GM19238 (cell line): ENCODE measurements around the gene IL25.

ENCODE experiments used
- DNase-seq: peaks from one replicate; pipeline ENCODE4 v3.0.0; 2011; ENCODE audit warnings: low spot score; ENCODE audit not compliant: insufficient read length

IL25 gene

DNA sequence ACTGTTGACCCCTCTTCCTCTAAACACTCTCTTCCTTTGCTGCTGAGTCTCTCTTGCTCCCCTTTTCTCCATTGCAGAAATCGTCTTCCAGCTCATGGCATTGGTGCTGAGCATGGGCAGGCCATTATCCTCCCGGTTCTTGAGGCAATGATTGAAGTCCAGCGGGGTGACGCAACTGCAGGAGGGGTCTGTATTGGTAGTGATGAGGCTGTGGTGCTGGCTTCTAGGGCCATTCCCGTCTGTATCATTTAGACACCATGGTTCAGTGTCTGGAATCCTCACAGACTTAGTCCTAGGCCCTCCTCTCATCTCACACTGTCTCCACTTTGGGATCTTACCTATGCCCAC lies 19.2 kb upstream of the IL25 start:
- DNase-seq: no peak

DNA sequence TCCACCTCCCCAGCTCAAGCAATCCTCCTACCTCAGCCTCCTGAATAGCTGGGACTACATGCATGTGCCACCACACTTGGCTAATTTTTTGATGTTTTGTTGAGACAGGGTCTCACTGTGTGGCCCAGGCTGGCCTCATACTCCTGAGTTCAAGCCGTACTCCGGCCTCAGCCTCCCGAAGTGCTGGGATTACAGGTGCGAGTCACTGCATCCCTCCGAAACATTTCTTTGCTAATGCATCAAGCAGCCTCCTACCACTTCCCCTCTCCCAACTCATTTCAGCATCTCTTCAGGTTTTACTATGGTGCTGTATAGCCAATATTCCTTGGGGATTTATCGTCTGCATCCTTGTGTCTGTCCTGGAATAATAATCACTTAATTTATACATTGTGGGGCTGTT lies 17.6 kb upstream of the IL25 start:
- DNase-seq: no peak

DNA sequence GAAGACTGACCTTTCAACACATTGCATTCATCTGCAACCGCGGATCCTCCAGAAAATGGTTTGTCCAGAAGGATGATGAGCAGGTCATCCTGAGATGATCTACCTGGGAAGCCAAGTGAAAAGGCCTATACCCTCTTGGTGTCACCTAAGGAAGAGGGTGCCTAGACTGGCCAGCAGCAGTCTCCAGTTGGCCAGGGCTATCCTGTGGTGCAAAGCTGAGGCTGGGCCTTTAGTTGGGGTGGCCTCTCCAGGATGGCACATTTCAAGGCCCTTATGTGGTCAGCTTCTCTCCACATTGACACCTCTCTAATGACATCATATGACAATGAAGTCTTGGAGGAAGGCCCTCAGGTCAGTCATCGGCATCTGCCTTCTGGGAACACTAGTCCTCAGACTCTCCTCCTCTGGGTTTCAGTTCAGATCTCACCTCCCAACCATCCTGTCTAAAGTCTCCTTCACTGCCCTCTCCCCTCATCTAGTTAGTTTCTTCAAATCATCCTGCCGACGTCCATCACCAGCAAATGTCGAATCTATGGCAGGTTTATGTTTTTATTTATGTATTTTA lies 16.7 kb upstream of the IL25 start:
- DNase-seq: no peak

DNA sequence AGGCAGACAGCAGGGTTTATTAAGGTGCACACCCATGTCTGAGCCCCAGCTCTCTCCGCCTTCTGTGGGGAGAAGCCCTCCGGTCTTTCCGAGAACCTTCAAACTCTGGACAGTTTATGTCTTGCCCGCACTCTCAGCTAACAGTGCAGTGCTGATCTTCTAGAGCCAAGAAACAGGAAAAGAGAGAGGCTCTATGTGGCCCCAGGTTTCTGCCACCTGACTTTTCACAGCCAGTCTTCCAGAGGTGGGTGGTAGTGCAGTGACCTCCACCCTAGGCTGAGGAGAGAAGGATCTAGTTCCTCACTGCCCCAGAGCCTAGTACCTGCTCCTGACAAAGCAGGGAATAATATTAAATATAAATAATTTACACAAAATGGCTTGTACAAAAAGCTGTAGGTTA lies 15.9 kb upstream of the IL25 start:
- no peak for DNase-seq

DNA sequence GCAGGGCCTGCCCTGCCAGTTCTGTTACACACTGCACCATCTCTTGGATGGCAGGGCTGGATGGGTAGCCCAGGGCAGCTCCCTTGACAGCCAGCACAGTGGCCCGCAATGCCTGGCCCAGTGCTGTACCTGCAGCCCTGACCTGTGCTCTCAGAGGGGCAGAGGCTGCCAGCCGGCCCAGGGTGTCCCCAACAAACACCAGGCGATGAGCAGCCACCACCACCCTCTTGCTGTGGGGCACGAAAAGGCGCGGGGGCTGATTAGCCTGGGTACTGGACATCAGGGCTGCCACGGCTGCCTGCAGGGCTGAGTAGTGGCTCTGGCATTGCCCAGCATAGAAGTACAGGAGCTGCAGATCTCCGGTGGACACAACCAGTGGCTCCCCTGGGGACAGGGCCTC lies 15.3 kb upstream of the IL25 start:
- DNase-seq: no peak

DNA sequence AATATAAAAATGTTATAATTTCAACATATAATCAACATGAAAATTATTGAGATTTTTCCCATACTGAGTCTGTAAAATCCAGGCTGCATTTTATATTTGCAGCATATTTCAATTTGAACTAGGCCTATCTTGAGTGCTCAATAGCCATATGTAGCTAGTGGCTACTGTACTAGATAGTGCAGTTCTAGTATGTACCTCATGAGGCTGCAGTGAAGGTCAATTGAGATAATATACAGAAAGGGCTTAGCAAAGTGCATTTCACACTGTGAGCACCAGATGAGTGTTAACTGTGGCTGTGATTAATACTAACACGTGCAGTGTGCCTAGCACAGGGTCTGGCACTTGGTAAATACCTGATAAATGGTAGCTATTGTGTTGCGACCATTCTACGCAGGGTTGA lies 14.6 kb upstream of the IL25 start:
- DNase-seq: no peak

DNA sequence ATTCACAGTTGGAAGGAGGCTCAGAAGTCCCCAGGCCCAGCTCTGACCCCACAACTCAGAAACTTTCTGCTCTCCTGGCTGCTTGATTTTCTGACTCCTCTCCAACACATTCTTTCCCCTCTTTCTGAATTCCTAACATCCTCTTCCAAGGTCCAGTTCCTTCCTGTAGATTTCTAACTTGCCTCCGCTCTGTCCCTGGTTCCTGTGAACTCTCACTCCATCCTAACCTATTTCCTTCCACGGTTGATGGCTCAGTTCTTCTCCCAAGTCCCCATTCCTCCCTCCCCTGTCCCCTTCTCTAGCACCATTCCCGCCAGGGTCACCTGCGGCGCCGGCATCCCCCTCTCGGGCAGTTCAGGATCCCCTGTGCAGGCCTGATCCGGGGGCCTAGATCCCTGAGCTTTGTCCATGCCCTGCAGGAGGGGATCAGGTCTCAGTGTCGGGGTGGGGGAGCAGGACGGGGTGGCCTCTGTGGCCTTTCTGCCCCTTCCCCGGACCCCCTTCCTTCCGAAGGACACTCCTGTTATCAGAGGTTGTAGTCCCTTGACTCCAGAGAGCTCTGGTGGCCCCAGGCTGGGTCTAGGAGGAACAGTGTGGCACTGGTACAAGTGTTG lies 13.9 kb upstream of the IL25 start:
- no peak for DNase-seq

DNA sequence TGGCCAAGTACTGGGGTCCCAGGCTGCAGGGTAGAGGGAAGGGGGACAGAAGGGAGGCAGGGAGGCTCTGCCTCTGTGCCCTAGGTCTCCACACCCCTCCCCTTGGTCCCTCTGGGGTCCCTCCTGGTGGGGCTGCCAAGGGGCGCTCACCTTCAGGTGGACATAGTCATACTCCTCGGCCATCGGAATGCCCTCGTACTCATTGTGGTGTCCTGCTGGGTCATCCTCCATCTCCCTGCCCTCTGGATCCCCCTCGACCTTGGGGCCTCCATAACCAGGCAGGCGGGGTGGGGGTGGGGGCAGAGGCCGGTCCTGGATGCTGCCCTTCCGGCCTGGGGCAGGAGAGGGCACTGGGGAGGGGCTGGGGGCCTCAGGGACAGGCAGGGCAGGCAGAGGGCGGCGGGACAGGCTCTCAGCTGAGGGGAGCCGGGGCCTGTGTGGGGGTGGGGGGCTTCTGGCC lies 13.4 kb upstream of the IL25 start:
- DNase-seq: no peak

DNA sequence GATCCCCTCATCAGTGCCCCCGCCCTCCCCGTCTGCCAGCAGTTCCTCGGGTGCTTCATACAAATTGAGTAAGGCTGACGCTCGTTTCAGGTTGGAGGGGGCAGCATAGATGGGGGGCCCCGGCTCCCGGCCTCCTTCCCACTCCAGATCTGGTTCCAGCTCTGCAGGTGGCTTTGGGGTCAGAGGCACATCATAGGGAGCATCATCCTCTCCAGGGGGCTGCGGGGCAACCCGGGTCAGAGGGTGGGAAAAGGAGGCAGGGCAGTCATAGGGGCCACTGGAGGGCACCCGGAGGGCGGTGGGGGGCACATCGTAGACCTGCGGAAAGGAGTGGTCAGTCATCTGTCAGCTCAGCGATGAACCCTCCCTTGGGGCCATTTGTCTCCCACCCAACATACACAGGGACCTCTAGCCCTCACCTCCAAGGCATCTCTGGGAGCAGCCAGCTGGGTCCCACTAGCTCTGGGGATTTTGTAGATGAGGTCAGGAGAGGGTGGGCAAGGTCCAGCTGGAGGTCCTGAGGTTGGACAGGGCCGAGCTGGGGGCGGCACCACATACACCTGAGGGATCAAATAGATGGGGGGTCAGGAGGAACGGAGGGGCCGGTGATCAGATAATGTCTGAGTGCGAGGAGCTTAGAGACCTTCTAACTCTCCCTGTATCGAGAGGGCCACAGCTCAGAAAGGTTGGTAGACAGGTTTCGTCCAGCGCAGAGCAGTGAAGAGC lies 12.7 kb upstream of the IL25 start:
- DNase-seq: no peak

DNA sequence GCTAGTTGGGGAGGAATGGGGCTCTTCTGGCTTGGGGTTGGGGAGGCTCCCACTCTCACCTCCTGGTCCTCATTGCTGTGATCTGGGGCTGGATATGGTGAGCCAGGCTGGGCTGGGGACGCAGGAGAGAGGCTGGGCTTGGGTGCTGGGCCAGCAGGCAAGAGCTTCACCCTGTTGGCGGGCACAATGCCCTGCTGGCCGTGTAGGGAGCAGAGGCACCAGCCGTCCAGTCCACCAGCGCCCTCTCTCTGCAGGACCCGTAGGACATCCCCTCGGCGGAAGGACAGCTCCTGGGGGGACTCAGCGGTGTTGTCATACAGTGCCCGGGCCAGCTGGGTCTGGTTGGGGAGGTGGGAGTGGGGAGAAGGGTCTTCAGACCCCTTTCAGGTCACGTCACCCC lies 12.1 kb upstream of the IL25 start:
- DNase-seq: no peak

DNA sequence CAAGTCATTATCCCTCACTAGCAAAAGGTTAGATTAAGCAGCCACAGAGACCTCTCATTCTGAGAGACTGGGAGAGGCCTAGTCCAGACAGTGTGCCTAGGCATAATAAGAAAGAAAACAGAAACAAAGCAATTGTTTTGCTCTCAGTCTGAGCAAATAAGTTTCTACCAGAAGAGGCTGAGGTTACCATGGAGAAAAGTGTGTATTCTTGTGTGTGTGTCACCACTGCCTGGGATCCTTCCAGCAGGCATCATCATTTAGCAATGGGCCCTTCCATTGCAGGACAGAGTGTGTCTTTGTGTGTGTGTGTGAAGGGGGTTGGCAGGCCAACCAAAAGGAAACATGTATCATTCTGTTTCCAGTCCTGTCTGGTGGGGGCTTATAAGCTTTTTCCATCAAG lies 11.3 kb upstream of the IL25 start:
- DNase-seq: no peak

DNA sequence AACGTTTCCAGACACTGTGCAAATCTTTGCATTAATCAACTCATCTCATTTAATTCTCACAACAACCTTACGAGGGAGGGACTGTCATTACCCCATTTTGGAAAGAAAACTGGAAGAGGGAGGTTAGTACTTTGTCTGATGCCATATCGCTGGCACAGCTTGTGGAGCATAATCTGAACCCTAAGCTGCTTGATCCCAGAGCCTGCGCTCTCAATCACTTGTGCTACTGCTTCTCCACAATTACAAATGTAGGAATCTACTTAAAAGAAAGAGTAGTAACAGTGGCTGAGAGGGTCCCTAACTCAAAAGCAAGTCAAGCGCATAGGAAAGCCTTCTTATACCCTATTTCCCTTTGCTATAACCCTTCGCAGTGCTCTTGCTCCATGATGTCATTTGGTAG lies 10.8 kb upstream of the IL25 start:
- no peak for DNase-seq

DNA sequence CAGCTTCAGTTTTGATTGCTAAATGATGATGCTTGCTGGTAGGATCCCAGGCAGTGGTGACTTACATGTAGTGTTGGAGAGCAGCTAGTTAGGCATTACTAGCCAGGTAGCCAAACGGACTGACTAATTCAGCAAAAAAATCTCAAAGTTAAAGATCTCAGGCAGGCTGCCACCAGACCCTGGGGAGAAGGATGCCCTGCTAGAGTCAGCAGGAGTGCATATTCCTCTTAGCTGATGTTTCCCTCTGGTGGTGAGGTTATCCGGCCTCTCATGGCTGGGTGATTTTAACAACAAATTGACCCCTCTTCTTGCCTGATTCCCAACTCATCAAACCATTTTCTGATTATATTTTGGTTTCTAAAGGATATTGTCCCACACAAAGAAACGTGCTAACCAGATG lies 10.4 kb upstream of the IL25 start:
- no peak for DNase-seq

DNA sequence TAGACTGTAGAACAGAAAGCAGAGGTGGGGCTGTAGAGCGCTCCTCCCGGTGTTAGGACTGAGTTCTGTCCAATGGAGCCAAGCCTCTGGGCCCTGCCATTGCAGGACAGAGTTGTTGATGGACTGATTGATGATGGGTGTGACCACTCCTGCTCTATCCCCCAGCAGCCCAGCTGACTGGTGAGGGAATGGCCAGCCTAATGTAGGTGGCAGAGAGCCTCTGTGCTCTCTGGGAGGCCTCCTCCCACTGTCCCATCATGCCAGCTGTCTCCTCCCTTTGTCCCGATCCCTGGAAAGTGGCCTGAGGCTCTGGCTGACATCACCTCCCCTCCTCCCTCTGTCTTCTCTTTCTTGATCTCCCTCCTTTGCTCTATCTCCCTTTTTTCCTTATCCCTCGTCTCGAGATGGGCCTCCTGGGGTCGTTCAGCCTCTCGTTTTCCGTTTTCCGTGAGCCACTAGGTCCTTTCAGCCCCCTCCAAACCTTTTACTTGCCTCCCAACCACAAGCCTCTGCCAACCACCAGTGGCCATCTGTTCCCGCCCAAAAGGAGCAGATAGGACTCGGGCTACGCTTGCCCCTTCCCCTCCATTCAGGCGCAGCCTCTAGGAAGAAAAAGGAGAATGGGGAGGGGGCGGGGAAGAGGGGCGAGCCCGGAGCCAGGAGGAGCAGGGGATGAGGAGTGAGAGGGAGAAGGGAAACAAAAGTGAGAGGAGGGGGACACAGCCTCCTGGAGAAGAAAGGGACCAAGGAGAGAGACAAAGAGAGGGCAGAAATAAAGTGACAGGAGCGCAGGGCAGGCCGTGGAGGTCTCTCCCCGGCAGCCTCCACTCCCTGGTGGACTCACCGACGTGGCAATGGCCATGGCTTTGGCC lies 8.2 kb upstream of the IL25 start:
- DNase-seq: no peak

DNA sequence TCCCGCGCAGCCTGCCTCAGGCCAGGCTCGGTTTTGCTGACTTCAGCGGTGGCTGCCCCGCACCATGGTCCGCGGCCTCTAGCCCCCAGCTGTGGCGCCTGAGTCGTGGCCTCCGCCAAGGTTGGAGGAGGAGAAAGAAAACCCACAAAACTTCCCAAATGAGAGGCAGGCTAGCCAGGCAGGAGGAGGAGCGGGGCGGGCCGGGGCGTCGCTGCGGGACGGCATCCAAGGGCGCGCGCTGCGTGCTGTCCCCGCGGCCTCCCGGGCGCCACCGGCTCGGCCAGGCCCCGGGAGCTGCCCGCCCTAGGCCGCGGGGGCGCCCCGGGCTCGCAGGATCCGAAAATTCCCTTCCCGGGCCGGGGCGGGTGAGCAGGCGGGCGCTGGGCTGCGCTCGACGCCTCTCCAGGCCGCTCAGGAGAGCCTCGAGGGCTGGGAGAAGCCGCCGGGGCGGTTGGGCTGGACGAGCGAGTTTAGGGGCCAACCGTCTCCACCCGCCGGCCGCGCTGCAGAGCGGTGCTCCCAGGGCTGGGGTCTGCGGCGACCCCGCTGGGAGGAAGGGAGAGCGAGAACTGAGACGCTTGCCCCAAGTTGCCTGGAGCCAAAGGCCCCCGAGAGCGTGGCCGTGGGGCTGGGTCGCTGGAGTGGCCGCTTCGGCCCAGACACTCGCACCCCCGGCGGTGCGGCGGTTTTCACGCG lies 7.4 kb upstream of the IL25 start, which contains the start of gene EFS:
Gene EFS, minus strand, starts transcription at position 137 of the 696 bp plus-strand sequence. CDS start 147 bp downstream, outside the sequence.
- DNase-seq: no peak

DNA sequence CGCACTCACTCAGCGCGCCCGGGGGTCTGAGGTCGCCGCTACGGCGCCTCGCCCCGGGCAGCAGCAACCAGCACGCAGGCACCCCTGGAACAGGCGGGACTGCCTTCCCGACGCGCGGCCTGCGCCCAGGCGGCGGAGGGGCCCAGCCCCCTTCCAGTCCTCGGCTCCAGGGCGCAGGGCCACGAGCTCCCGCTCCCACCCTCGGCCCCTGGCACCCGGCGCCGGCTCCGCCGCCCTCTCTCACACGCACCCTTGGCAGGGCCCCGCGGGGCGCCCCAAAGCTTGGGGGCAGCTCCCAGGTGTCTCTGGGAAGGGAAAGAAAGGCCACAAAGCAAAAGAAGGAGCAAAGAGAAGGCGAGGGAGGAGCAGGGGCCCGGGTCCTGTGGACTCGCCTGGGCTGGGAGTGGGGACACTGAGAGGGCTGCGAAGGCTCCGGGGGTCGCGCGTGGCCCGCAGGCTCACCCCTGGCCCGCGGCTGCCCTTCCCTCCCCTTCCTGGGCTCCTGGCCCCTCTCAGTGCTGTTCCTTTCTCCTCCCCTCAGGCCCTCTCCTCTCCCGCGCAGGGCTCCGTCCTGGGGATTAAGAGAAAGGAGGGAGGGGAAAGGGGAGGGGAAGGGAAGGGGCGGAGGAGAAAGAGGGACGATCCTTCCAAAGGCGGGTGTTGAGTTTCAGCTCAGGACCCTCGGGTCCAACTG lies 6.7 kb upstream of the IL25 start:
- DNase-seq: no peak

DNA sequence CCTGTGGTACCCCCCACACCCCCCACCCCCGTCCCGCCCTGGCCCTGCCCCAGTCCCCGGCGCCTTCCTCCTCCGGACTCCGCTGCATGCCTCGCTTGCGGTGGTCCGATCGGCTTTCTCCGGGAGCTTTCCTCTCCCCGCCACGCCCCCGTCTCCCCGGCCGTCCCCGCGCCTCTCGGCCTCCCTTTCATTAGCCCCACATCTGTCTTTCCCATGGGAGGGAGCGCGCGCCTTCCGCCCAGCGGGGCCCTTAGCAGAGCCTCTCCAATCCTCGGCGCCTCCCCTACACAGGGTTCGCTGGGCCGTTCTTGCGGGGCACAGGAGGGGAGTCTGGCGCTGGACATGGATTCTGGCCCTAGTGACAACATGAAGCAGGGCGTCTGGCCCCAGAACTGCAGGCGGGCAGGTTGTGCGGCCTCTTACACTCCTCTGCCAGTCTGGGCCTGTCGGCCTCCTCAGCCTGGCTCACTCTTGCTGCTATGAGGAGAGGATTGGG lies 6.1 kb upstream of the IL25 start:
- DNase-seq: no peak

DNA sequence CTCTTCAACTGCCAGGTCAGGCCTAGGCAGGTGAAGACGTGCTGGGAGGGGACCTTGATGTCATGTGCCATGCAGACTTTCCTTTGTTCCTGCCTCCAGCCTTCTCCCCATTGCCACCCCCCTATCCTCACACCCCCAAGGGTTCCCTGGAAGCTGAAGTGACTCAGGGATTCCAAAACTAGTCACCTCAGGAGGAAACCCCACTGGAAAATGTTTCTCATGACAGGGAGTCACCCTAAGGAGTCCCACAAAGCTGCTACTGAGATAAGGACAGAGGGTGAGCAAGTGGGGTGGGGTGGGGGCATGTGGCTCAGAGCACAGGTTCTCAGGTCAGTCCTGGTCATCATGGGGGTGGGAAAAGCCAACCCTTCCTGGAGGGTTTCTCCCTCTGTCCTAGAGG lies 2.4 kb upstream of the IL25 start:
- DNase-seq: no peak

DNA sequence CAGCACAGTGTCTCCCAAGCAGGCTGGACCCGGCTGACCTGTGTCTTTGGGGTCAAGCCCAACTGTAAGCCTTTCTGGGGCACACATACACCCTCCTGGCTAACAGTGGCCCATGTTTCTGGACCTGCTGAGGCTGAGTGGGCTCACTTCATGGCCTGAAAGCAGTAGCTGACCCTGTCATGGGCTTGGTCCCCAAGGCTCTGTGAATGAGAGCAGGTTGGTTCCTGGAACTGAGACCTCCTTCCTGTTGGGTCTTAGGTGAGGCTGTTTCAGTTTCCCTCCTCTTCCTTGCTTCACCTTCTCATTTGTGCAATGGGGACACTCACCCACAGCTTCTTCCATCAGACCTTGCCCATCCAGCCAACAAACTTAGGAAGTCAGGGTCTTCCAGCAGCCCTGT lies 744 bp upstream of the IL25 start:
- DNase-seq: no peak

DNA sequence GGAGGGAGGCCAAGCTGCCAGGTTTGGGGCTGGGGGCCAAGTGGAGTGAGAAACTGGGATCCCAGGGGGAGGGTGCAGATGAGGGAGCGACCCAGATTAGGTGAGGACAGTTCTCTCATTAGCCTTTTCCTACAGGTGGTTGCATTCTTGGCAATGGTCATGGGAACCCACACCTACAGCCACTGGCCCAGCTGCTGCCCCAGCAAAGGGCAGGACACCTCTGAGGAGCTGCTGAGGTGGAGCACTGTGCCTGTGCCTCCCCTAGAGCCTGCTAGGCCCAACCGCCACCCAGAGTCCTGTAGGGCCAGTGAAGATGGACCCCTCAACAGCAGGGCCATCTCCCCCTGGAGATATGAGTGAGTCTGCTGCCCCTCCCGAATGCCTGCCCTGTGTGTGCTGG lies 432 bp downstream of the IL25 start:
- no peak for DNase-seq
